Measurements from ENCODE around the gene MBD5.

MBD5 gene

GRCh38 chr2:148013876-148014275, 7.0 kb upstream of the MBD5 start:
- TF ChIP-seq CTCF (IDR thresholded peaks at IDR 0.05; ENCODE audit: low read length, missing control alignments), result no peak
- H3K4me3 ChIP-seq (replicated peaks; ENCODE audit: low read depth, low read length), result no peak overlapping the region
- DNase-seq (ENCODE audit: low read depth), result peak; percentile 9

GRCh38 chr2:148014616-148015015, 6.3 kb upstream of the MBD5 start:
- DNase-seq (ENCODE audit: low read depth), result no peak
- TF ChIP-seq CTCF (IDR thresholded peaks at IDR 0.05; ENCODE audit: low read length, missing control alignments), result no peak
- no peak overlapping the region for H3K4me3 ChIP-seq (replicated peaks; ENCODE audit: low read depth, low read length)

- peak; percentile 52 for TF ChIP-seq CTCF (IDR thresholded peaks at IDR 0.05; ENCODE audit: low read length, missing control alignments)
- DNase-seq (ENCODE audit: low read depth), result peak; percentile 100
Measured at GRCh38 chr2:148020111-148021058, 506 bp upstream of the MBD5 start, which contains the start of gene ORC4. Gene ORC4, minus strand, starts transcription at chr2:148020737. Its CDS starts 44,779 bp downstream, at chr2:147975958.

GRCh38 chr2:148021886-148022285, 995 bp downstream of the MBD5 start:
- no peak for TF ChIP-seq CTCF (IDR thresholded peaks at IDR 0.05; ENCODE audit: low read length, missing control alignments)
- H3K4me3 ChIP-seq (replicated peaks; ENCODE audit: low read depth, low read length), result peak overlapping the region; percentile 95
- DNase-seq (ENCODE audit: low read depth), result no peak

More at GRCh38 chr2:148020111-148021058, 506 bp upstream of the MBD5 start, which contains the start of gene ORC4:
- H3K4me3 ChIP-seq (replicated peaks; ENCODE audit: low read depth, low read length), result peak within 1 kb of the TSS; percentile 95

GRCh38 chr2:148022351-148022750, 1.5 kb downstream of the MBD5 start:
- H3K4me3 ChIP-seq (replicated peaks; ENCODE audit: low read depth, low read length), result peak overlapping the region; percentile 95
- TF ChIP-seq CTCF (IDR thresholded peaks at IDR 0.05; ENCODE audit: low read length, missing control alignments), result no peak
- no peak for DNase-seq (ENCODE audit: low read depth)

GRCh38 chr2:148022882-148023281, 2.0 kb downstream of the MBD5 start:
- no peak for DNase-seq (ENCODE audit: low read depth)
- peak overlapping the region; percentile 95 for H3K4me3 ChIP-seq (replicated peaks; ENCODE audit: low read depth, low read length)
- no peak for TF ChIP-seq CTCF (IDR thresholded peaks at IDR 0.05; ENCODE audit: low read length, missing control alignments)
